Measurements from ENCODE around the gene SPRY4. TPM values are rescaled to one million over a fixed set of nuclear protein-coding genes. Genes with fewer than 3 reads are reported as not detected.

Gene SPRY4
- total and polyA plus RNA-seq, 2 donors (not counting 1 experiment from before 2014, with no cell fraction given) = 4.5 to 6.0 TPM

GRCh38 chr5:142313275-142313674 is 11.5 kb downstream of the SPRY4 start:
- Histone ChIP-seq H3K27me3 (ENCODE audit: control insufficient read depth, insufficient read depth, low read length) (no peaks in the 10 kb centered on the region), H3K27ac (ENCODE audit: insufficient read depth, low read length) (peak overlapping the region; percentile 65), H4K20me1 (ENCODE audit: control insufficient read depth, extremely low read depth, insufficient read depth, low read length) (no peaks in the 10 kb centered on the region), H3K9me3 (ENCODE audit: control insufficient read depth, insufficient read depth, low read depth, low read length) (no peaks in the 10 kb centered on the region), H3K4me3 (replicated peaks in 1 of 4; ENCODE audit: control extremely low read depth in 1 of 4, insufficient read depth in 1 of 4, low read depth in 3 of 4, low read length in 4 of 4) (no peak overlapping the region), H3K36me3 (ENCODE audit: control insufficient read depth, insufficient read depth, low read length) (peaks cover 24% of the 10 kb centered on the region), H2AFZ (ENCODE audit: low read length) (no peak overlapping the region), H3K4me1 (ENCODE audit: control insufficient read depth, extremely low read depth, insufficient read depth, low read length) (peaks cover 44% of the 10 kb centered on the region), H3K79me2 (ENCODE audit: control insufficient read depth, insufficient read depth, low read length) (peaks cover 95% of the 10 kb centered on the region), H3K4me2 (ENCODE audit: extremely low read depth, insufficient read depth, low read length) (peak overlapping the region; percentile 44), H3K9ac (ENCODE audit: insufficient read depth, low read length) (no peak overlapping the region)
- no peak for DNase-seq (ENCODE audit: low read depth in 2 of 2)
- no peak for TF ChIP-seq EZH2 (IDR thresholded peaks at IDR 0.05; ENCODE audit: low read length, missing control alignments)
- TF ChIP-seq, protein P1, sequence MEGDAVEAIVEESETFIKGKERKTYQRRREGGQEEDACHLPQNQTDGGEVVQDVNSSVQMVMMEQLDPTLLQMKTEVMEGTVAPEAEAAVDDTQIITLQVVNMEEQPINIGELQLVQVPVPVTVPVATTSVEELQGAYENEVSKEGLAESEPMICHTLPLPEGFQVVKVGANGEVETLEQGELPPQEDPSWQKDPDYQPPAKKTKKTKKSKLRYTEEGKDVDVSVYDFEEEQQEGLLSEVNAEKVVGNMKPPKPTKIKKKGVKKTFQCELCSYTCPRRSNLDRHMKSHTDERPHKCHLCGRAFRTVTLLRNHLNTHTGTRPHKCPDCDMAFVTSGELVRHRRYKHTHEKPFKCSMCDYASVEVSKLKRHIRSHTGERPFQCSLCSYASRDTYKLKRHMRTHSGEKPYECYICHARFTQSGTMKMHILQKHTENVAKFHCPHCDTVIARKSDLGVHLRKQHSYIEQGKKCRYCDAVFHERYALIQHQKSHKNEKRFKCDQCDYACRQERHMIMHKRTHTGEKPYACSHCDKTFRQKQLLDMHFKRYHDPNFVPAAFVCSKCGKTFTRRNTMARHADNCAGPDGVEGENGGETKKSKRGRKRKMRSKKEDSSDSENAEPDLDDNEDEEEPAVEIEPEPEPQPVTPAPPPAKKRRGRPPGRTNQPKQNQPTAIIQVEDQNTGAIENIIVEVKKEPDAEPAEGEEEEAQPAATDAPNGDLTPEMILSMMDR (conservative IDR thresholded peaks at IDR 0.05 in 1 of 2, IDR thresholded peaks at IDR 0.05 in 1 of 2; ENCODE audit: low read depth in 1 of 2, low read length in 2 of 2) = no peak

GRCh38 chr5:142312399-142312798 is 12.4 kb downstream of the SPRY4 start:
- TF ChIP-seq EZH2 (IDR thresholded peaks at IDR 0.05; ENCODE audit: low read length, missing control alignments) = no peak
- TF ChIP-seq, protein P1 (conservative IDR thresholded peaks at IDR 0.05 in 1 of 2, IDR thresholded peaks at IDR 0.05 in 1 of 2; ENCODE audit: low read depth in 1 of 2, low read length in 2 of 2) = no peak
- Histone ChIP-seq H2AFZ (ENCODE audit: low read length) (no peak overlapping the region), H4K20me1 (ENCODE audit: control insufficient read depth, extremely low read depth, insufficient read depth, low read length) (no peaks in the 10 kb centered on the region), H3K36me3 (ENCODE audit: control insufficient read depth, insufficient read depth, low read length) (peaks cover 25% of the 10 kb centered on the region), H3K79me2 (ENCODE audit: control insufficient read depth, insufficient read depth, low read length) (peaks cover 90% of the 10 kb centered on the region), H3K4me3 (replicated peaks in 1 of 4; ENCODE audit: control extremely low read depth in 1 of 4, insufficient read depth in 1 of 4, low read depth in 3 of 4, low read length in 4 of 4) (no peak overlapping the region), H3K9me3 (ENCODE audit: control insufficient read depth, insufficient read depth, low read depth, low read length) (no peaks in the 10 kb centered on the region), H3K27ac (ENCODE audit: insufficient read depth, low read length) (no peak overlapping the region), H3K4me2 (ENCODE audit: extremely low read depth, insufficient read depth, low read length) (peak overlapping the region; percentile 48), H3K4me1 (ENCODE audit: control insufficient read depth, extremely low read depth, insufficient read depth, low read length) (peaks cover 41% of the 10 kb centered on the region), H3K9ac (ENCODE audit: insufficient read depth, low read length) (no peak overlapping the region), H3K27me3 (ENCODE audit: control insufficient read depth, insufficient read depth, low read length) (no peaks in the 10 kb centered on the region)
- DNase-seq (ENCODE audit: low read depth in 2 of 2) = no peak

DNA sequence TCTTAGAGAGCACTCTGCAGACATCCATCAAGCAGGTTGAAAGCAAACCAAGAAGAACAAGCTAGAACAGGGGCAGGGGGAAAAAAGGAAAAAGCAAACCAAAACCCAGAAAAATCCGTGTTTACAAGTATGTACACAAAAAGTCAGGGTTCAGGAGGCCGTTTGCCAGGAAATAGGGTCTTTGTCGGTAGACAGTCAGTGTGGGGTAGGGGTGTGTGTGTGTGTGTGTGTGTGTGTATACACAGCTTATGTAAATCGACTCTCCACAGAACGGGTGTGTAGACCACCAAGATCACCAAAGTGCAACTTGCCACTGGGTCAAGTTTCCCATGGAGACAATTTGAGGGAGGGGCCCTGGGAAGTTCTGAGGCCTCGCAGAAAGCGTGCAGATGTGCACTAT is 13.1 kb downstream of the SPRY4 start:
- Histone ChIP-seq H4K20me1 (ENCODE audit: control insufficient read depth, extremely low read depth, insufficient read depth, low read length) (no peaks in the 10 kb centered on the region), H3K9ac (ENCODE audit: insufficient read depth, low read length) (no peak overlapping the region), H3K27me3 (ENCODE audit: control insufficient read depth, insufficient read depth, low read length) (no peaks in the 10 kb centered on the region), H3K27ac (ENCODE audit: insufficient read depth, low read length) (no peak overlapping the region), H3K4me3 (replicated peaks in 1 of 4; ENCODE audit: control extremely low read depth in 1 of 4, insufficient read depth in 1 of 4, low read depth in 3 of 4, low read length in 4 of 4) (no peak overlapping the region), H3K4me1 (ENCODE audit: control insufficient read depth, extremely low read depth, insufficient read depth, low read length) (peaks cover 36% of the 10 kb centered on the region), H2AFZ (ENCODE audit: low read length) (no peak overlapping the region), H3K9me3 (ENCODE audit: control insufficient read depth, insufficient read depth, low read depth, low read length) (no peaks in the 10 kb centered on the region), H3K79me2 (ENCODE audit: control insufficient read depth, insufficient read depth, low read length) (peaks cover 85% of the 10 kb centered on the region), H3K36me3 (ENCODE audit: control insufficient read depth, insufficient read depth, low read length) (peaks cover 26% of the 10 kb centered on the region), H3K4me2 (ENCODE audit: extremely low read depth, insufficient read depth, low read length) (no peak overlapping the region)
- DNase-seq (ENCODE audit: low read depth in 2 of 2) = no peak
- no peak for TF ChIP-seq EZH2 (IDR thresholded peaks at IDR 0.05; ENCODE audit: low read length, missing control alignments)
- TF ChIP-seq, protein P1 (conservative IDR thresholded peaks at IDR 0.05 in 1 of 2, IDR thresholded peaks at IDR 0.05 in 1 of 2; ENCODE audit: low read depth in 1 of 2, low read length in 2 of 2) = no peak

Data from fibroblast of lung (primary cell).